ENCODE measurements around the gene PACSIN2.

PACSIN2 gene

DNA sequence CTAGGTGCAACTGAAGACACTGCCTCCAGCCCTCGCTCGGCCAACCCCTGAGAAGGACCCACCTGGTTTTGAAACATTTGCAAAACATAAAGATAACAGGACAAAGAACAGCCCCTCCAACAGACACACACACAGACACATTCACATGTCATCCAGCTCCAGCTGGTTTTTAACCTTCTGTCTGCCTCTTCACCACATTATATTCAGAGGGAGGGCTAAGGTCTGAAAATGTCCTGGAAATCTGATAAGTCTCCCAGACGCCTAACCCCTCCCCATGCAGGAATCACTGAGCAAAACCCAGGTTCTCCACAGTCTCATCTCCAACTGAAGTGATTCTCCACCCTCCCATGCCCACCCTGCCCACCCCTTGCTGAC, 29.4 kb downstream of the PACSIN2 start:
- TF ChIP-seq EZH2phosphoT487 (conservative IDR thresholded peaks at IDR 0.05; ENCODE audit: low read length), result no peak
- TF ChIP-seq, protein P1, sequence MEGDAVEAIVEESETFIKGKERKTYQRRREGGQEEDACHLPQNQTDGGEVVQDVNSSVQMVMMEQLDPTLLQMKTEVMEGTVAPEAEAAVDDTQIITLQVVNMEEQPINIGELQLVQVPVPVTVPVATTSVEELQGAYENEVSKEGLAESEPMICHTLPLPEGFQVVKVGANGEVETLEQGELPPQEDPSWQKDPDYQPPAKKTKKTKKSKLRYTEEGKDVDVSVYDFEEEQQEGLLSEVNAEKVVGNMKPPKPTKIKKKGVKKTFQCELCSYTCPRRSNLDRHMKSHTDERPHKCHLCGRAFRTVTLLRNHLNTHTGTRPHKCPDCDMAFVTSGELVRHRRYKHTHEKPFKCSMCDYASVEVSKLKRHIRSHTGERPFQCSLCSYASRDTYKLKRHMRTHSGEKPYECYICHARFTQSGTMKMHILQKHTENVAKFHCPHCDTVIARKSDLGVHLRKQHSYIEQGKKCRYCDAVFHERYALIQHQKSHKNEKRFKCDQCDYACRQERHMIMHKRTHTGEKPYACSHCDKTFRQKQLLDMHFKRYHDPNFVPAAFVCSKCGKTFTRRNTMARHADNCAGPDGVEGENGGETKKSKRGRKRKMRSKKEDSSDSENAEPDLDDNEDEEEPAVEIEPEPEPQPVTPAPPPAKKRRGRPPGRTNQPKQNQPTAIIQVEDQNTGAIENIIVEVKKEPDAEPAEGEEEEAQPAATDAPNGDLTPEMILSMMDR (IDR thresholded peaks at IDR 0.05; ENCODE audit: insufficient read depth, low read length, poor library complexity, severe bottlenecking), result no peak
- Histone ChIP-seq H3K9me3 (ENCODE audit: insufficient read depth, low read length) (no peaks in the 10 kb centered on the region), H3K27ac (ENCODE audit: low read depth, low read length) (no peak overlapping the region), H3K27me3 (ENCODE audit: low read length) (no peaks in the 10 kb centered on the region), H3K79me2 (ENCODE audit: insufficient read depth, low read length) (peaks cover 21% of the 10 kb centered on the region), H3K36me3 (ENCODE audit: low read length) (no peaks in the 10 kb centered on the region), H4K20me1 (ENCODE audit: low read depth, low read length) (peaks cover 11% of the 10 kb centered on the region; the same call in 1 of the 2 replicates), H3K9ac (ENCODE audit: low read length) (no peak overlapping the region), H3F3A (ENCODE audit: insufficient read depth) (no peaks in the 10 kb centered on the region), H3K4me3 (ENCODE audit: insufficient read depth, low read length, poor library complexity, severe bottlenecking) (no peak overlapping the region), H3K4me2 (ENCODE audit: low read depth, low read length, poor library complexity, severe bottlenecking) (no peak overlapping the region), H3K9me2 (replicated peaks; ENCODE audit: insufficient read depth, low read length) (no peaks in the 10 kb centered on the region), H2AFZ (ENCODE audit: low read depth, low read length, severe bottlenecking) (no peak overlapping the region)

GRCh38 chr22:42984814-42985530, 30.0 kb downstream of the PACSIN2 start:
- H3K4me2 ChIP-seq (ENCODE audit: low read depth, low read length, poor library complexity, severe bottlenecking), result no peak overlapping the region
- peaks cover 7% of the 10 kb centered on the region; the same call in 1 of the 2 replicates for H4K20me1 ChIP-seq (ENCODE audit: low read depth, low read length)
- no peak for TF ChIP-seq EZH2phosphoT487 (conservative IDR thresholded peaks at IDR 0.05; ENCODE audit: low read length)
- TF ChIP-seq, protein P1 (IDR thresholded peaks at IDR 0.05; ENCODE audit: insufficient read depth, low read length, poor library complexity, severe bottlenecking), result no peak
- H3K9me2 ChIP-seq (replicated peaks; ENCODE audit: insufficient read depth, low read length), result no peaks in the 10 kb centered on the region
- no peak overlapping the region for H3K27ac ChIP-seq (ENCODE audit: low read depth, low read length)
- no peak overlapping the region for H3K4me3 ChIP-seq (ENCODE audit: insufficient read depth, low read length, poor library complexity, severe bottlenecking)
- no peaks in the 10 kb centered on the region for H3F3A ChIP-seq (ENCODE audit: insufficient read depth)
- peaks cover 19% of the 10 kb centered on the region for H3K79me2 ChIP-seq (ENCODE audit: insufficient read depth, low read length)
- no peaks in the 10 kb centered on the region for H3K27me3 ChIP-seq (ENCODE audit: low read length)
- H2AFZ ChIP-seq (ENCODE audit: low read depth, low read length, severe bottlenecking), result no peak overlapping the region
- no peaks in the 10 kb centered on the region for H3K9me3 ChIP-seq (ENCODE audit: insufficient read depth, low read length)
- H3K36me3 ChIP-seq (ENCODE audit: low read length), result no peaks in the 10 kb centered on the region
- no peak overlapping the region for H3K9ac ChIP-seq (ENCODE audit: low read length)

GRCh38 chr22:42984397-42984796, 30.6 kb downstream of the PACSIN2 start:
- peaks cover 11% of the 10 kb centered on the region; the same call in 1 of the 2 replicates for H4K20me1 ChIP-seq (ENCODE audit: low read depth, low read length)
- no peaks in the 10 kb centered on the region for H3K9me3 ChIP-seq (ENCODE audit: insufficient read depth, low read length)
- no peak overlapping the region for H3K4me2 ChIP-seq (ENCODE audit: low read depth, low read length, poor library complexity, severe bottlenecking)
- H3K9ac ChIP-seq (ENCODE audit: low read length), result no peak overlapping the region
- no peaks in the 10 kb centered on the region for H3K27me3 ChIP-seq (ENCODE audit: low read length)
- no peak overlapping the region for H2AFZ ChIP-seq (ENCODE audit: low read depth, low read length, severe bottlenecking)
- no peak overlapping the region for H3K4me3 ChIP-seq (ENCODE audit: insufficient read depth, low read length, poor library complexity, severe bottlenecking)
- no peak overlapping the region for H3K27ac ChIP-seq (ENCODE audit: low read depth, low read length)
- H3K79me2 ChIP-seq (ENCODE audit: insufficient read depth, low read length), result peaks cover 22% of the 10 kb centered on the region
- TF ChIP-seq EZH2phosphoT487 (conservative IDR thresholded peaks at IDR 0.05; ENCODE audit: low read length), result no peak
- TF ChIP-seq, protein P1 (IDR thresholded peaks at IDR 0.05; ENCODE audit: insufficient read depth, low read length, poor library complexity, severe bottlenecking), result no peak
- no peaks in the 10 kb centered on the region for H3F3A ChIP-seq (ENCODE audit: insufficient read depth)
- H3K36me3 ChIP-seq (ENCODE audit: low read length), result no peaks in the 10 kb centered on the region
- no peaks in the 10 kb centered on the region for H3K9me2 ChIP-seq (replicated peaks; ENCODE audit: insufficient read depth, low read length)
